Activated CD4-positive, alpha-beta T cell treated with anti-CD3 and anti-CD28 coated beads for 1 hour (primary cell): ENCODE results near the gene PSORS1C1.
A peak's percentile ranks its signal among the peaks of the same experiment; 100 is the strongest.

Experiments
- DNase-seq: peaks from one replicate; pipeline ENCODE4 v3.0.0-alpha.2; 2020

The PSORS1C1 gene

DNA sequence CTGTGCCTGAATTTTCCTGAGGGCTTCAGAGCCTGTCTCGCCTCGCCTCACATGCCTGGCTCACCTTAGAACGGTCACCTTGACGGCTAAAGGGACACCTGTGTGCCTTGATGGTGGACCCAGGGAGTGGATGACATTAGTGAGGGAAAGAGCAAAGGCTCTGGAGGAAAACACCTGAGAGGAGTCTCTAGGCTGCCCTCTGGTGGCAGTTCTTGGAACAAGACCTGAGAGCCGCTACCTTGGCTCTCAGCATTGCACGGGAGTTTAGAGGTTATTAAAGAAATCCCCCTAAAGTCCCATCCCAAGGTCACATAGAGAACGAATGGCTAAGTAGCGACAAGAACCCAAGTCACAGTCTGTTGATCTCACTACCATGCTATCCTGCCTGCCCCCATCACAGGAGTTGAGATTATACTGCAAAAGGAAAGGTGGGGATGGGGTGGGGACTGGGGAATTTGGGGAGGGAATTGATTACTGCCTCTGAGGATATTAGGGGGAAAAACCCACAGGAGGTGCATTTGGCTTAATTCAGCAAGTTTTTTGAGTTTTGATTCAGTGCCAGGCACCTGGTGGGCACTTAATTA, 13.6 kb downstream of the PSORS1C1 start:
- peak; percentile 47 for DNase-seq

GRCh38 chr6:31129130-31129529, 14.5 kb downstream of the PSORS1C1 start:
- DNase-seq, result no peak

- DNase-seq, result no peak
These were observed 16.2 kb downstream of the PSORS1C1 start for GRCh38 chr6:31130751-31131150.

- no peak for DNase-seq
These were observed 17.0 kb downstream of the PSORS1C1 start for GRCh38 chr6:31131595-31131994.

GRCh38 chr6:31132806-31133205, 18.2 kb downstream of the PSORS1C1 start:
- no peak for DNase-seq

DNA sequence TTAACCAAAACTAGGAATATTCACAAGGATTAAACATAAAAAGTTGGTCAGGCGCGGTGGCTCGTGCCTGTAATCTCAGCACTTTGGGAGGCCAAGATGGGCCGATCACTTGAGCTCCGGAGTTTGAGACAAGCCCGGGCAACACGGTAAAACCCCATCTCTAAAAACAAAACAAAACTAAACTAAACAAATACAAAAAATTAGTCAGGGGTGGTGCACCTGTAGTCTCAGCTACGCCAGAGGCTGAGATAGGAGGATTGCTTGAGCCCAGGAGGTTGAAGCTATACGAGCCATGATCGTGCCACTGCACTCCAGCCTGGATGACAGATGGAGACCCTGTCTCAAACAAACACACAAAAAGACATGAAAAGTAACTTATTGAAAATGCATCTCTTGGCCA, 21.1 kb downstream of the PSORS1C1 start:
- no peak for DNase-seq

- no peak for DNase-seq
These were observed 24.4 kb downstream of the PSORS1C1 start, which contains the start of gene PSORS1C2 for GRCh38 chr6:31138982-31139381. TSS of gene PSORS1C2 (minus strand) at chr6:31139066. CDS start at chr6:31139026, 40 bp downstream.

DNA sequence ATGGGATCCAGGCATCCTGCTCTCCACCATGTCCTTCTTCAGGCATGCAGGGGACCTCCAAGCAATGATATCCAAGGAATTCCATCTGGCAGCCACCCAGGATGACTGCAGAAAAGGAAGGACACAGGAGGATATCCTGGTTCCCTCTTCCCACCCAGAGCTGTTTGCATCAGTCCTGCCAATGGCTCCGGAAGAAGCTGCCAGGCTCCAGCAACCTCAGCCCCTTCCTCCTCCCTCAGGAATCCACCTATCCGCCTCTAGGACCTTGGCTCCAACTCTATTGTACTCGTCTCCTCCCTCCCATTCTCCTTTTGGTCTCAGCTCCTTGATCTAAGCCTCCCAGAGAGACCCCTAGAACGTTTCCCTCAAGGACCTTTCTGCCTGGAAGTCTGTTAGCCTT, 25.0 kb downstream of the PSORS1C1 start:
- no peak for DNase-seq

- DNase-seq, result no peak
These were observed 26.0 kb downstream of the PSORS1C1 start for GRCh38 chr6:31140643-31141042.

GRCh38 chr6:31142361-31142761, 27.8 kb downstream of the PSORS1C1 start:
- DNase-seq, result no peak

DNA sequence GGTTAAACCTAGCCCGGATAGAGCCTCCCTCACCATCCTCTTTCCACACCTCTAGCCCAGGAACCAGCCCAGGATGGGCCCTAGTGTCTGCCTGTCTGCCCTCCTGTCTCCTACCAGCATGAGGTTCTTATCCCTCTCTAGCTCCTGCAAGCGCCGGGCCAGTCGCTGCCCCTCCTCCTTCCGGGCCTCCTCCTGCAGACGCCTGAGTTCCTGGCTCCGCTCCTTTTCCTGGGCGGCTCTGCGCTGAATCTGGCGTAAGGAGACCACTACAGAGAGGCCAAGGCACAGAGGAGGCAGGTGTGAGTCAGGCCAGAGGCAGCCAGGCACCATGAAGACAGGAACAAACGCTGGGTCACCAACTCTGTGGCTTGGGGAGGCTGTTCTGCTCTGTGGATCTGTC, 28.5 kb downstream of the PSORS1C1 start:
- no peak for DNase-seq

DNA sequence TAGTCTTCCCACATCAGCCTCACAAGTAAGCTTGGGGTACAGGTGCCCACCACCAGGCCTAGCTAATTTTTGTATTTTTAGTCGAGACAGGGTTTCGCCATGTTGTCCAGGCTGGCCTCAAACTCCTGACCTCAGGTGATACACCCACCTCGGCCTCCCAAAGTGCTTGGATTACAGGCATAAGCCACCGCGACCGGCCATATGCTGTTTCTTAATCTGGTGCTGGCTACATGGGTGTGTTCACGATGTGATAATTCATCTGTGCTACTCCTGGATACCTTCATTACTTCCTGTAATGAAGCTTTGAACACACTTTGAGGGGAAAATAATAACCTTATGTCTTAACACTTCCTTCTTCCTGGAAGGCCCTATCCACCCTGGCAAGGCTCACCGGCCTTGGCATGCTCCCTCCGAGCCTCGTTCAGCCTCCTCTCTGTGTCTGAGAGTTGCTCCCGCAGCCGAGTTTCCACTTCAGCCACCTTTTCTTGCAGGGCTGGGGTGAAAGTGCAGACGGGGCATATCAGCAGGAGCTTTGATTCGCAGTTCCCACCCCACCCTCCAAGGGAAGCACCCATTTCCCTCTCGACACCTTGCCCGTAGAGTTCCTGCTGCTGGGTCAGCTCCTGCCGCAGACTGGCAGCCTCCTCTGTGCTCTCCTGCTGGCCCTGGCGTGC, 29.8 kb downstream of the PSORS1C1 start:
- DNase-seq, result no peak

DNA sequence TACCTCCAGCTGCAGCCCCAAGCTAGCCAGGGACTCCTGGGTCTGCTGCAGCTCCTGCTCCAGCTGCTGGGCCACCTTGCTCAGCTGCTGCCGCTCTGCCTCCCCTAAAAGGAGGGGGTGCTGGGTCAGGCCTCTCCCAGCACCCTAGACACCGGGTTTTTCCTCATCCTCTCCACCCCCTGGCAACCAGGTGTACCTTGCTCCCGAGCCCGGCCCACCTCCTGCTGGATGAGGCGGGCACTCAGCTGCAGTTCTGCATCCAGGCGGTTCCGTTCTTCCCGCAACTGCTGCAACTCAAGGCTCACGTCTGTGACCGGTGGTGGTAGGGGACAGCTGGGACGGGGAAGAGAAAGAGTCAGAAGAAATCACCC, 30.4 kb downstream of the PSORS1C1 start:
- DNase-seq, result no peak

DNA sequence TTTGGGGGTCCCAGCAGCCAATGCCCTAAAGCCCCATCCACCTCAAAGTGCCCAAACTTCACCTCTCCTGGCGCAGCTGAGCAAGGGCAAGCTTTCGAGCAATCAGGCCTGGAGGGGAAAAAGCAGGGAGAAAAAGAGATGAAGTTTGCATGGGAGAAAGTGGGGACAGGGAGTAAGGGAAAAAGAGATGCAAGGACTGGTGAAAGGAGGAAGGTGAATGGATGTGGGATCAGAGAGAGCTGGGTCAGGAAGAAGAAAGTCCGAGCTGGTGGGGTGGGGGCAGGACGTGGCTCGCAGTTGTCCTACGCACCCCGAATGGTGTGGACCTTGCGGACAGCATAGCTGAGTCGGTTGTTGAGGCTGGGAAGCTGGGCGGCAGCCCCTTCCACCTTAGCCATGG, 30.8 kb downstream of the PSORS1C1 start:
- no peak for DNase-seq

DNA sequence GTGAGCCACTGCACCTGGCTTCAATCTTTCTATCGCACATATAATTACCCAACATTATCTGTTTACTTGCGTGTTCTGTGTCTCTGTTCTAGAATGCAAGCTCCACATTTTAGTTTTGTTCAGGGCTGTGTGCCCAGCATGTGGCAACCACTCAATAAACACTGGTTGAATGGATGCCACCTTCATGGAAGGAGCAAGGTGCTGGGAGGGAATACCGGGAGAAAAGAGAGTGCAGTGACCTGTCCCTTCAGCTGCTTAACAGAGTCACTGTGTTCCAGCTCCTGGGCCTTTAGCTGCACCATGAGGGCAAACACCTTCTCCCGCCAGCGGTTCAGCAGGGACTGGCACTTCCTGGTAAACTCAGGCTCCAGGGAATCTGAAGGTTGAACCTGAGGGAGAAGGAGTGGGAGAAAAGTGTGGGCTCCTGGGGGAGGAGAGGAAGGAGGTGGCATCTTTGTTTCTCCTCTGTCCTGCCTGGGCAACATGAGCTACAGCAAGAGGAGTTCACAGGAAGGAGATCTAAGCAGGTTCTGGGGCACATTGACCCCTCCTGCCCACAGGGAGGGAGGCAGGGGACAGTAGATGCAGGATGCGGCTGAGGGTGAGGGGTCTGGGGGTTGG, 35.3 kb downstream of the PSORS1C1 start:
- no peak for DNase-seq

DNA sequence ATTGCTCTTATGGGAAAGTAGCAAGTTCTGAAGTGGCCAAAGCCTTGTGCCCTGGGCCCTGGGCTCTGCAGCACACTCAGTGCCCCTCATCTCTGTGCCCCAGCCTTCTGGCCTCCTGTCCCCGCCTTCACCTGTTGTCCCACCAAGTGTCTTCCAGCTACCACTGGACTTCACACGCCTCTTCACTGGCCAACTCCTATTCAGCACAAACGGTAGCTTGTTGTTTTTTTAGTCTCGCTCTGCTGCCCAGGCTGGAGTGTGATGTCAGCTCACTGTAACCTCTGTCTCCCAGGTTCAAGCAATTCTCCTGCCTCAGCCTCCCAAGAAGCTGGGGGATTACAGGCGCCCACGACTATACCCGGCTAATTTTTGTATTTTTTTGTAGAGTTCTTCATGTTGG, 38.2 kb downstream of the PSORS1C1 start:
- DNase-seq, result no peak

DNA sequence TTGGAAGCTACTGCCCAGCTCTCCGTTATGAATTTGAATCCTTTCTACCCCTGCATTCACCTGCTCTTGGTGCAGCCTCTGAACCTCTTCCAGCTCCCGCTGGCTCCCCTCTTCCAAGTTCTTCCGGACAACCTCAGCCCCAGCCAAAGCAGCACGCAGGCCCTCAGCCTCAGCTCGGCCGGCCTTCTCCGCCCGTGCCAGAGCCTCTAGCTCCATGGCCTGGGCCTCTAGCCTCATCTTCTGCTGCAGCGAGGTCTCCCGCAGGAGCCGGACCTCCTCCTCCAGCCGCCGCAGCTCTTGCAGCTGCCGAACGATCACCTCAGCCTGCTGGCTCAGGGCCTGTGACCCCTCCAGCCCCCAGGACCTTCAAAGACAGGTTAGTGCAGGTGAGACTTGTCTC, 39.8 kb downstream of the PSORS1C1 start:
- no peak for DNase-seq

GRCh38 chr6:31156641-31157040, 42.0 kb downstream of the PSORS1C1 start:
- no peak for DNase-seq

DNA sequence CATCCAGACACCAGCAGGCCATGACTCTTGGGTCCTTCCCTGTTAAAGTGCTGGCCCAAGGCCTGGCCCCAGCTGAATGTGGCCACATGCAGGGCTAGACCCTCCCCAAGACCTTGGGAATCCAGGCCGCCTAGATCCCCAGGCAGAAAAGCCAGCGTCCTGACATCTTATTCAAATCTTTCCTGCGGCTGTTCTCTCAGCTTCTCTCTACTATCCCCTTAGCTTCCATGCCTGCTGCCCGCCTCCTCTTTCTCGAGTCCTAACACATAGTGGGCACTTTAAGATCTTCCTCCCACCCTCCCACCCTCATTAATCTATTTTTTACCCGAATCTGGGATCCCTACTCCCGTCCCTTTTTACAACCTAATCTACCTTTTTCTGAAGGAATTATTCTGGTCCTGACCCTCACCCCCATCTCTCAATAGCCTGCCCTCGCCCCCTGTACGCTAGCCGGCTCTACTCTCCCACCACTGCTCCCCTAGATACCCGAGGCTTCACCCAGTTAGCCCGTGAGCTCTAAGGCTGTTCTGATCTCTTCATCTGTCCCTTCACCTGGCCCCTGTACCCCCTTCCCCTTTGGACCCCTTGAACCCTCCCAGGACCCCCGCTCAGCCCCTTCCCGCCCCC, 43.0 kb downstream of the PSORS1C1 start, which contains the start of gene CCHCR1:
CCHCR1 (minus strand) TSS at position 290 of the 627 bp plus-strand sequence; CDS start at position 88, 202 bp downstream.
- DNase-seq, result no peak

DNA sequence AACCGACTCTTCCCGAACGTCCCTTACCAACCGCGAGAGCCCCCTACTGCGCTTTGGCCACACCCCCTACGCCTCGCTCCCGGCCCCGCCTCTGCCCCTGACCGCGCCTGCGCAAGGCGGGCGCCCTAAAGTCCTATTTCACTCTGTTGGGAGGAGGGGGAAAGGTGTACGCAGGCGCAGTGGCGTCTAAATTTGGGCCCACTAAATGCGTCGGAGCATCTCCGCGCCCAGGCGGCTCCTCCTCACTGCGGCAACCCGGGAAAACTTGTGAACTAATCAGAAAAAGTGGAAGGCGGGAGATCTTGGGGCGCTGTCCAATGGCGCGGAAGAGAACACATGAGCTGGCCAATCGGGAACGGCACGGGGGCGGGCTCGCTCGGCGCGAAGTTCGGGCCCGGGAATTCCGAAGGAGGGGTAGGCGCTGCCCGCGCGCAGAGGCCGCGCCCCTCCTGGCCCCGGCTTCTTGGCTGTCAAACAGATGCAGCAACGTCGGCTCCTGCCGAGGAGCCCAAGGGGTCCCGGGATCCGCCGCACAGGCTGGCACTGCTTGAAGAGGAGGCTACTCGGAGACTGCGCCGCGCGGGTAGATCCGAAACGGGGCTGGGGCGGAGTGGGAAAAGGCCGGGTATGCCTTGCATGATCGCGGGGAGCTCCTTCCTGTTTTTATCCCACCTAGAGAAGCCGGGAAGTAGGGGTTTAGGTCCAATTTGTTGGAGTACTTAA, 43.7 kb downstream of the PSORS1C1 start, which contains the start of gene TCF19:
TCF19 (plus strand) TSS at position 450 of the 723 bp plus-strand sequence. CDS start 881 bp downstream, outside the sequence.
- DNase-seq, result peak; percentile 99

- DNase-seq, result no peak
These were observed 44.6 kb downstream of the PSORS1C1 start for GRCh38 chr6:31158863-31159855.
